IMR-90 (cell line): ENCODE data around the gene PPM1H. TPM values are rescaled to one million over a fixed set of nuclear protein-coding genes. Genes with fewer than 3 reads are reported as not detected.

Source experiments
- ATAC-seq: fragments of 200-7000 bp; cut with Tn5 transposase; 2 replicates; pipeline ENCODE4 v1.9.1; 2020; ENCODE audit warnings: low read depth, mild to moderate bottlenecking, moderate library complexity
- BruUV-seq: library from RNA; stranded (reverse); fragments of 400-500 nt; replicated peaks from 2 replicates; lab custom pipeline; 2021; lab: Mats Ljungman, UMichigan
- CTCF ChIA-PET: fragments of 300-600 bp; formaldehyde crosslinking; extraction: SDS; loops from one replicate; lab custom pipeline; 2021; ENCODE audit warnings: antibody characterized with exemption; lab: Yijun Ruan, JAX
- POLR2A ChIA-PET: fragments of 300-600 bp; sonication (Branson Sonifier 250); formaldehyde crosslinking; loops from one replicate; lab custom pipeline; 2022; ENCODE audit warnings: antibody characterized with exemption; ENCODE audit not compliant: unreplicated experiment; lab: Charles Lee
- DNase-seq: peaks from one replicate; pipeline ENCODE4 v3.0.0; 2013
- H2AFZ ChIP-seq: replicated peaks from 2 replicates; pipeline ENCODE3; 2013; ENCODE audit warnings: low read length, mild to moderate bottlenecking; ENCODE audit not compliant: poor library complexity
- H2AK5ac ChIP-seq: 2 replicates; pipeline ENCODE4 v1.6.1; 2013; ENCODE audit warnings: low read depth, low read length, inconsistent platforms
- H2AK9ac ChIP-seq: replicated peaks from 2 replicates; pipeline ENCODE3; 2013; ENCODE audit warnings: mild to moderate bottlenecking, low read depth, low read length, moderate library complexity; ENCODE audit not compliant: poor library complexity
- H2BK120ac ChIP-seq: 2 replicates; pipeline ENCODE4 v1.6.1; 2013; ENCODE audit warnings: low read depth, low read length, inconsistent platforms
- H2BK15ac ChIP-seq: 3 replicates; pipeline ENCODE4 v1.6.1; 2013; ENCODE audit warnings: low read depth, low read length, inconsistent platforms
- H2BK20ac ChIP-seq: 2 replicates; pipeline ENCODE4 v1.6.1; 2013; ENCODE audit warnings: low read depth, mild to moderate bottlenecking, inconsistent platforms, low read length, moderate library complexity
- H2BK5ac ChIP-seq: 2 replicates; pipeline ENCODE4 v1.6.1; 2013; ENCODE audit warnings: mild to moderate bottlenecking, low read depth, low read length, inconsistent platforms; ENCODE audit not compliant: poor library complexity, severe bottlenecking
- H3K14ac ChIP-seq: replicated peaks from 2 replicates; pipeline ENCODE4 v1.6.1; 2013; ENCODE audit warnings: low read depth, low read length, inconsistent platforms
- H3K18ac ChIP-seq: 2 replicates; pipeline ENCODE4 v1.6.1; 2013; ENCODE audit warnings: low read depth, low read length, control low read depth
- H3K23ac ChIP-seq: 2 replicates; pipeline ENCODE4 v1.6.1; 2013; ENCODE audit warnings: low read depth, low read length, inconsistent platforms
- H3K27ac ChIP-seq: 2 replicates; pipeline ENCODE4 v1.5.1; 2013; ENCODE audit warnings: mild to moderate bottlenecking, control low read depth, low read length; ENCODE audit not compliant: insufficient read depth
- H3K27me3 ChIP-seq: 2 replicates; pipeline ENCODE4 v1.6.1; 2013; ENCODE audit warnings: low read length; ENCODE audit not compliant: control insufficient read depth, insufficient read depth
- H3K36me3 ChIP-seq: 2 replicates; pipeline ENCODE4 v1.6.1; 2013; ENCODE audit warnings: low read length, mixed read lengths; ENCODE audit not compliant: control insufficient read depth, insufficient read depth
- H3K4ac ChIP-seq: 2 replicates; pipeline ENCODE4 v1.6.1; 2013; ENCODE audit warnings: low read depth, low read length, inconsistent platforms
- H3K4me1 ChIP-seq: 2 replicates; pipeline ENCODE4 v1.6.1; 2013; ENCODE audit warnings: low read length, mixed read lengths; ENCODE audit not compliant: control insufficient read depth, insufficient read depth
- H3K4me2 ChIP-seq: 2 replicates; pipeline ENCODE4 v1.6.1; 2013; ENCODE audit warnings: low read depth, mild to moderate bottlenecking, control low read depth, low read length, moderate library complexity
- H3K4me3 ChIP-seq: 2 replicates; pipeline ENCODE4 v1.5.1; 2013; ENCODE audit warnings: low read depth, mild to moderate bottlenecking, control low read depth, low read length, moderate library complexity; ENCODE audit not compliant: insufficient read depth
- H3K56ac ChIP-seq: 2 replicates; pipeline ENCODE4 v1.6.1; 2013; ENCODE audit warnings: low read length, inconsistent platforms; ENCODE audit not compliant: insufficient read depth; ENCODE audit errors: extremely low read depth
- H3K79me1 ChIP-seq, 2 experiments: 2 replicates each; pipeline ENCODE4 v1.6.1; 2013; ENCODE audit warnings: low read length in 2 of 2, inconsistent platforms in 1 of 2, low read depth in 1 of 2
- H3K9ac ChIP-seq: 2 replicates; pipeline ENCODE4 v1.6.1; 2013; ENCODE audit warnings: low read depth, low read length, control low read depth
- H3K9me1 ChIP-seq: 2 replicates; pipeline ENCODE4 v1.6.1; 2013; ENCODE audit warnings: low read length, inconsistent platforms; ENCODE audit not compliant: insufficient read depth
- H3K9me3 ChIP-seq: 2 replicates; pipeline ENCODE4 v1.6.1; 2013; ENCODE audit warnings: low read length; ENCODE audit not compliant: control insufficient read depth, insufficient read depth
- H4K20me1 ChIP-seq: 2 replicates; pipeline ENCODE4 v1.6.1; 2013; ENCODE audit warnings: low read length, inconsistent platforms; ENCODE audit not compliant: insufficient read depth
- H4K5ac ChIP-seq: 2 replicates; pipeline ENCODE4 v1.6.1; 2013; ENCODE audit warnings: mild to moderate bottlenecking, low read depth, low read length, control low read depth
- H4K8ac ChIP-seq, 2 experiments: 2 replicates each; pipeline ENCODE4 v1.6.1; 2013; ENCODE audit warnings: low read depth in 2 of 2, low read length in 2 of 2, control low read depth in 1 of 2, inconsistent platforms in 1 of 2
- H4K91ac ChIP-seq: 2 replicates; pipeline ENCODE4 v1.6.1; 2013; ENCODE audit warnings: low read depth, low read length, inconsistent platforms; ENCODE audit not compliant: insufficient read depth
- CHD1 ChIP-seq: IDR thresholded peaks from 2 replicates; pipeline ENCODE4 v1.6.1; 2012; ENCODE audit warnings: low read depth, low read length, improper control_type of control experiment
- ELK1 ChIP-seq: fragments of 150-350 bp; IDR thresholded peaks from 2 replicates; pipeline ENCODE4 v1.6.1; 2016; ENCODE audit warnings: low read depth, mild to moderate bottlenecking, low read length, moderate library complexity, borderline replicate concordance
- NFE2L2 ChIP-seq: fragments of 150-350 bp; IDR thresholded peaks from 2 replicates; pipeline ENCODE4 v1.6.1; 2016; ENCODE audit warnings: low read depth, mild to moderate bottlenecking, low read length
- RFX5 ChIP-seq: IDR thresholded peaks from 2 replicates; pipeline ENCODE4 v1.8.0; 2012; ENCODE audit warnings: low read depth, mild to moderate bottlenecking, low read length, moderate library complexity
- WGBS, 2 experiments: methylation state at CpG; one replicate each; pipeline versions ENCODE4 v1.1.5 to v1.1.7; 2013; ENCODE audit warnings: missing lambda C conversion rate in 2 of 2; ENCODE audit not compliant: insufficient read length in 1 of 2; ENCODE audit errors: extremely low coverage in 2 of 2; 5-methylcytosine and 5-hydroxymethylcytosine counted together
- dilution Hi-C: fragments of 300-500 bp; cut with HindIII; formaldehyde crosslinking; loops from one replicate; pipeline ENCODE4 v1.14.3; 2018; ENCODE audit warnings: low sequenced_read_pairs; ENCODE audit not compliant: unreplicated experiment
- in situ Hi-C: fragments of 300-500 bp; cut with MboI; formaldehyde crosslinking; loops from 3 replicates; pipeline ENCODE4 v1.14.3; 2019; ENCODE audit warnings: low sequenced_read_pairs, inconsistent platforms, mixed read lengths
- intact Hi-C: fragments of 100-400 bp; cut with micrococcal nuclease; formaldehyde crosslinking; loops from 2 replicates; pipeline ENCODE4 v1.10.0; 2022
- polyA plus RNA-seq, 3 experiments: library from polyadenylated mRNA; depleted of rRNA; stranded (reverse); fragments of >200 nt; gene quantifications; 2 replicates each; pipeline ENCODE4 v1.2.3, GENCODE V29; 2012; ENCODE audit warnings: low replicate concordance in 1 of 3
- total RNA-seq: library from RNA; depleted of rRNA; stranded (reverse); fragments of >200 nt; gene quantifications from 2 replicates; pipeline ENCODE4 v1.2.3, GENCODE V29; 2012

Gene PPM1H
- total and polyA plus RNA-seq, 2 of the 4 experiments (the other 2 are of a cell fraction) = 0.14 to 0.18 TPM

- no peak overlapping the region for H2BK5ac ChIP-seq
- intact Hi-C loops (loop anchor here (5.0 kb wide), 1 partner anchor 377 kb away; no protein-coding TSS in a partner anchor), dilution Hi-C loops (no loop called here), in situ Hi-C loops (no loop called here)
- H3K36me3 ChIP-seq = no peaks in the 10 kb centered on the region
- TF ChIP-seq CHD1 = no peak
- no peak for TF ChIP-seq RFX5
- no peak for TF ChIP-seq NFE2L2
- no peak for TF ChIP-seq ELK1
- H3K4me2 ChIP-seq = no peak overlapping the region
- H3K18ac ChIP-seq = no peak overlapping the region
- no peaks in the 10 kb centered on the region for H3K4me1 ChIP-seq
- H3K9me1 ChIP-seq = no peaks in the 10 kb centered on the region
- H3K79me1 ChIP-seq = no peaks in the 10 kb centered on the region
- H3K14ac ChIP-seq = no peak overlapping the region
- H2BK15ac ChIP-seq = no peak overlapping the region
- no peak overlapping the region for H2AK9ac ChIP-seq
- ATAC-seq = no peak
- no peak overlapping the region for H3K56ac ChIP-seq
- H3K27ac ChIP-seq = no peak overlapping the region
- H3K4ac ChIP-seq = no peak overlapping the region
- no peak overlapping the region for H2BK20ac ChIP-seq
- H3K9ac ChIP-seq = no peak overlapping the region
- H4K91ac ChIP-seq = no peak overlapping the region
- WGBS, 2 experiments = no CpG with 5 or more reads among the region's 3 CpGs
- no peak overlapping the region for H3K4me3 ChIP-seq
- H2AK5ac ChIP-seq = no peak overlapping the region
- no peak overlapping the region for H3K23ac ChIP-seq
- ChIA-PET CTCF (interaction anchor here (0.7 to 2.9 kb wide), 6 partner anchors 11 to 376 kb away, joined by 3 to 18 read pairs (median 6); no protein-coding TSS in a partner anchor), POLR2A (interaction anchor here (0.5 kb wide), 1 partner anchor 512 kb away, joined by 4 read pairs; no protein-coding TSS in a partner anchor)
- H4K20me1 ChIP-seq = no peaks in the 10 kb centered on the region
- no peaks in the 10 kb centered on the region for H3K9me3 ChIP-seq
- peaks cover 23% of the 10 kb centered on the region for H3K27me3 ChIP-seq
- BruUV-seq = no TSS peak
- H4K5ac ChIP-seq = no peak overlapping the region
- H2BK120ac ChIP-seq = no peak overlapping the region
- no peak for DNase-seq
- H4K8ac ChIP-seq = no peak overlapping the region
- H2AFZ ChIP-seq = no peak overlapping the region
Measured at GRCh38 chr12:62814243-62814642, 120.7 kb downstream of the PPM1H start.
